Activated CD4-positive, CD25-positive, alpha-beta regulatory T cell (primary cell): ENCODE data around the gene FIBCD1.

Experiments
- DNase-seq, 4 experiments: peaks; one replicate each; lab custom pipeline; 2025; lab: John Stamatoyannopoulos, UW

FIBCD1 gene, protein sequence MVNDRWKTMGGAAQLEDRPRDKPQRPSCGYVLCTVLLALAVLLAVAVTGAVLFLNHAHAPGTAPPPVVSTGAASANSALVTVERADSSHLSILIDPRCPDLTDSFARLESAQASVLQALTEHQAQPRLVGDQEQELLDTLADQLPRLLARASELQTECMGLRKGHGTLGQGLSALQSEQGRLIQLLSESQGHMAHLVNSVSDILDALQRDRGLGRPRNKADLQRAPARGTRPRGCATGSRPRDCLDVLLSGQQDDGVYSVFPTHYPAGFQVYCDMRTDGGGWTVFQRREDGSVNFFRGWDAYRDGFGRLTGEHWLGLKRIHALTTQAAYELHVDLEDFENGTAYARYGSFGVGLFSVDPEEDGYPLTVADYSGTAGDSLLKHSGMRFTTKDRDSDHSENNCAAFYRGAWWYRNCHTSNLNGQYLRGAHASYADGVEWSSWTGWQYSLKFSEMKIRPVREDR

DNA sequence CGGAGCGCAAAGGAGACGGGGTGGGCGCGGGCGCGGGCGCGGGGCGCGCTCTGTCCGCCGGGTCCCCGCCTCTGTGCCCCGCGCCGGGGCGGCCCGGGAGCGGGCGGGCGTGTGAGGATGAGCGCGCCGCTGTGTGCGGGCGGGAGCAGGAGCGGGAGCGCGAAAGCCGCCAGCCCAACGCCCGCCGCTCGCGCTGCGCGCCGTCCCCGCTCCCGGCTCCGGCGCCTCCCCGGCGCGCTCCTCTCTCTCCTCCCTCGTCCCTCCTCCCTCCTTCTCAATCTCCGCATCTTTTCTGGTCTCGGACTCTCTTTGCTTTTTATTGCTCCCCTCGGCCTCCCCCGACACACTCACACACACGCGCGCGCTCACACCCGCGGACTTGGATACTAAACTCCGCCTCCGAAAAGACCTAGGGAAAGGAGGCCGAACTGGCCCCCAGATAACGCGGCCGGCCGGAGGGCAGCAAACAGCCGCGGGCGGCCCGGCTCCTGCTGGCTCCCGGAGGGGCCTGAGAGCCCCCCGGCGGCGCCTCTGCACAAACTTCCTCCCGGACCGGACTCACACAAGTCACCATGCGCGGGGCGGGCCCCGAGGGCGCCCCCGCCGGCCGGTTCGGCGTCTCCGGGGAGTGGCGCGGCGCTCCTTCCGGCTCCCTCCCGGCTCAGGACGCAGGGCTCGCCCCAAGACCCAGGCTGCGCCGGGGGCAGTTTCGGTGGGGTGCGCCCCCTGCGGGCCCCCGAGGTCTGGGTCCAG is at the start of gene FIBCD1:
FIBCD1 (minus strand) TSS at position 596 of the 753 bp plus-strand sequence. CDS start 640 bp downstream, outside the sequence.
- DNase-seq: no peak

DNA sequence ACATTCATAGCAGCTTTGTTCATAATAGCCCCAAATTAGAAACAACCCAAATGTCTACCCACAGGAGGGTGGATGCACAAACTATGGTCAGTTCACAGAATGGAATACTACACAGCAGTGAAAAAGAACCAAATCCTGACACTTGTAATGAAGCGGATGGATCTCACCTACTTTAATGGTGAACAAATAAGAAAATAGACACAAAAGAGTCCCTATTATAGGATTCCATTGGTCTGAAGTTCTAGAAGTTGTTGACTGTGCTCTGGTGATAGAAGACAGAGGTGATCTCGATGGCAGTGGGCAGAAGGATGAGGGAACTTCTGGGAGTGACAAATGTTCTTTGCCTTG is 49.3 kb upstream of the FIBCD1 start:
- DNase-seq: no peak

DNA sequence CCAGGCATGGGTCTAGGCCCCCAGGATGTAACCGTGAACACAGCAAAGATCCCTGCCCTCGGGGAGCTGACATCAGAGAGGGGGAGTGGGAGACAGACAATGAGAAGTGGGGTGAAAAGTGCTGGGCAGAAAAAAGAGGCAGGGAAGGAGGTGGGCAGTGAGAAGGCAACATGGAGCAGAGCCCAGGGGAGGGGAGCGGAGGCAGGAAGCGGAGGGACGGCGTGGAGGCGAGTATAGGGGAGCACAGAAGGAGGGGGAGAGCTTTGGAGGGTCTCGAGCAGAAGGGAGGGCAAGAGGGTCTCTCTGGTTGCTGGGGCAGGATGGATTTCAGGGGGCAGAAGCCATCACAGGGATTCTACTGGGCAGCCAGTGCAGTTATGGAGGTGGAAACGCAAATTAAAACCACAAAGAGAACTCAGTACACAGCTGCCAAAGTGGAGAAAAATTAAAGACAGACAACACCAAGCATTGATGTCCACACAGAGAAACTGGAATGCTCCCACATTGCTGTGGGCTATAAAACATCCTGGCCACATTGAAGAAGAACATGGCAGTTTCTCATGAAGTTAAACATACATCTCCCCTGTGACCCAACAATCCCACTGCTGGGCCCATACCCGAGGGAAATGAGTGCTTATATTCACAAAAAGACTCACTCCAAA is 48.8 kb upstream of the FIBCD1 start:
- DNase-seq: no peak

DNA sequence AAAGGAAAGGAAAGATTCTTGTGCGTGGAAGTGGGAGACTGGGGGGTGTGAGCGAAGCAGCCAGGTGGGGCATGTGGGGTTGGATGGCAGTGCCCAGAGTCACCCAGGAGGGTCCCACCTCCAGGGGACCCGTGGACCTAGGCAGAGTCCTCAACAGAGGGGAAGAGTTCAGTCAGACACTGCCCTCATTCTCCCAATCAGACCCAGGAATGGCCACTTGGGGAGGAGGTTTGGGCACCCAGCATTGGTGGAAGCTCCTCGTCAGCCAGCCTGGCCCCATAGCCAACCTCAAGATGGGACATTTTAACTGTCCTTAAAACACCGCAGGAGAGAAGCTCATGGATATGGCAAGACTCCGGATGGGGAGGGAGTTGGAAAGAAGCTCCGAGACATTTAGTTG is 48.0 kb upstream of the FIBCD1 start:
- DNase-seq: no peak

DNA sequence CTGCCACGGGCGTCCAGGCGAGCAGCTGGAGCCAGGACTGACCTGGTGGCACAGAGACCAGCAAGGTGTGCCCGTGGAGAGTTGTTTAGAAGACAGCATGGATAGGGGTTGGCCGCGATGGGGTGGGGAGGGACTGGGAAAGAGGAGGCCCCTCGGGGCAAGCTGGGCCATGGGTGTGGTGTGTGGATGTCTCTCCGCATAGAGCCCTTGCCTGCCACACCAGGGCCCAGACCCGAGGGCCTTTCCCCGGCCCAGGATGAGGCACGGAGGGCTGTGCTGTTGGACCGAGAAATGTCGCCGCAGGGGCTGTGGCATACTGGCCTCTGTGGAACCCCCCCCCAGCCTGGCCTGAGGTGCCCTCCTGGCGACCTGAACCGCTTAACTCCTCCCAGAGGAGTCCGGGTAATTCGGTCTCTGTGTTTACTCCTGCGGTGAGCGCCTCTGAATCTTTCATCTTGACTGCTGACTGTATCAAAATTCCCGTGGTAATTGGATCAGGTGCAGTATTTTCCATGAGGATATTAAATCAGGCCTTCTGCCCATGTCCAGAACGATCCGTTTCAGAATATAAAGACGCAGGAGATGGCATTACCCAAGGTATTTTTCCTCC is 47.4 kb upstream of the FIBCD1 start:
- no peak for DNase-seq

DNA sequence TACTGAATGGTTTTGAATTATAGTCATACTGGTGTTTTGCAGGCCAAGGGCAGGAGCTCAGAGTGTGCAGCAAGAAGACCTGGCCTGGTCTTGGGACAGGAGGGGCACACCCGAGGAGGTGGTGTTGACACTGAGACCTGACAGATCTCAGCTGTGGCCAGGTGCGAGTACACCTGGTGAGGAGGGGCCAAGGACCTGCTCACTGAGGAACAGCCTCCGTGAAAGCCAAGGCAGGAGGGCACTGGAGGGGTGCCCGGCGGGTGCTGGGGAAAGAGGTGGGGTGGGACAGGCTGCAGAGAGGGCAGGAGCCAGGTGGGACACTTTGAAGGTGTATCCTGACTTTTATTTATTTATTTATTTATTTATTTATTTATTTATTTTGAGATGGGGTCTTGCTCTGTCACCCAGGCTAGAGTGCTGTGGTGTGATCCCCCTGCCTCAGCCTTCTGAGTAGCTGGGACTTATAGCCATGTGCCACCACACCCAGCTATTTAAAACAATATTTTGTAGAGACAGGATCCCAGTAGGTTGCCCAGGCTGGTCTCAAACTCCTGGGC is 46.6 kb upstream of the FIBCD1 start:
- no peak for DNase-seq

DNA sequence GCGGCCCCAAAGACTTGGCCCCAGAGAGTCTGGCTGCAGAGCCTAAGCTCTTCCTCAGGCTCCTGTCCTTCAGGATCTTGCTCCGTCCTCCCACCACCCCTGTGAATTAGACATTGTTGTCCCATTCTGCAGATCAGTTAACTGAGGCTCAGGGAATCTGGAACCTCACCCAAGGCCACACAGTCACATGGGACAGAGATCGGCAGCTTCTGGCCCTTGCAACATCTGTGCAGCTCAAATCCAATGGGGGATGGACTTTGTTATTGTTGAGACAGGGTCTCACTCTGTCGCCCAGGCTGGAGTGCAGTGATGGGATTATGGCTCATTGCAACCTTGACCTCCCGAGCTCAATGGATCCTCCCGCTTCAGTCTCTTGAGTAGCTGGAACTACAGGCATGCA is 46.0 kb upstream of the FIBCD1 start:
- no peak for DNase-seq

DNA sequence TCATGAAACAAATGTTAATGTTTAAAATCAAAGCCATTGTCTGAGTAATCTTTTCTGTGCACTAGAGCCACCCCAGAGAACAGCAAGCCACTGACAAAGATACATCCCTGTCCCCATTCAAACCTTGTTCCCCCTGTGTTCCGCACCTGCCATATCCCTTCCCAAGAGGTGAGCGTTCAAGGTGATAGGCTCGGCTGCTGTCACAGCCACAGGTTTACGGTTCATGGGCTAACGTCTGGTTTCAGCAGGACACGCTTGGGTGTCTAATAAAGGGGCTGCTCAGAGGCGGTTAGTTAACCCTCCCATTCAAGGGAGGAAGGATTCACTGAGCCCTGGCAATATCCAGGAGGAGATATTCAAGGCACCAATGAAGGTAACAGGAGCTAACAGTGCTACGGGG is 45.5 kb upstream of the FIBCD1 start:
- DNase-seq: no peak

DNA sequence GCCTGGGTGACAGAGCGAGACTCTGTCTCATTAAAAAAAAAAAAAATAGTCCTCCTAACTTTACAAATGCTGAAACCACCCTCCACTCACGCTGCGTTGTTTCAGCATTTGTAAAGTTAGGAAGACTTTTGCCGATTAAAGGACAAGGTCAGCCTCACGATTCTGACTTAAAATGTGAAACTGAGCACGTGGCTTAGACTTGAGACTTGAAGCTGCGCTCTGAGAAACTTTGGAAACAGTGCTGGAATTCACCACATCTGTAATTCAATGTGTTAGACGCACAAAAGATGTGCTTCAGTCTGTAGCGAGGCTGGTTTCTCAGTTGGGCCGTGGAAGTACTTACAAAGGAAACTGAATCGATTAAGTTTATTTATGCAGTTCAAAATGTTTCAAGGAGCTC is 44.9 kb upstream of the FIBCD1 start:
- DNase-seq: no peak

DNA sequence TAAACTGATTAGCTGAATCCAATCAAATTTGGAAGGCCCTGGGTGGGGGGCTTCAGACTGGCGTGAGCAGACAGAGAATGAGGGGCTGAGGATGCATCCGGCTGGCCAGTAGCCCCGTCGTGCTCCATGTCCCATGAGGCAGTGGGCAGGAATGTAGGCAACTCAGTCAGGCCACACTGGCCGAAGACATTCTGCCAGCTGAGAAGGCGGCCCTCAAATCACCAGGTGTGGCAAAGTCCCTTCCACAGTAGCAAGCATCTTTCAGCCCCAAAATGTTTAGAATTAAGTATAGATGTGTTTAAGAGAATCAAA is 44.3 kb upstream of the FIBCD1 start:
- DNase-seq: no peak

DNA sequence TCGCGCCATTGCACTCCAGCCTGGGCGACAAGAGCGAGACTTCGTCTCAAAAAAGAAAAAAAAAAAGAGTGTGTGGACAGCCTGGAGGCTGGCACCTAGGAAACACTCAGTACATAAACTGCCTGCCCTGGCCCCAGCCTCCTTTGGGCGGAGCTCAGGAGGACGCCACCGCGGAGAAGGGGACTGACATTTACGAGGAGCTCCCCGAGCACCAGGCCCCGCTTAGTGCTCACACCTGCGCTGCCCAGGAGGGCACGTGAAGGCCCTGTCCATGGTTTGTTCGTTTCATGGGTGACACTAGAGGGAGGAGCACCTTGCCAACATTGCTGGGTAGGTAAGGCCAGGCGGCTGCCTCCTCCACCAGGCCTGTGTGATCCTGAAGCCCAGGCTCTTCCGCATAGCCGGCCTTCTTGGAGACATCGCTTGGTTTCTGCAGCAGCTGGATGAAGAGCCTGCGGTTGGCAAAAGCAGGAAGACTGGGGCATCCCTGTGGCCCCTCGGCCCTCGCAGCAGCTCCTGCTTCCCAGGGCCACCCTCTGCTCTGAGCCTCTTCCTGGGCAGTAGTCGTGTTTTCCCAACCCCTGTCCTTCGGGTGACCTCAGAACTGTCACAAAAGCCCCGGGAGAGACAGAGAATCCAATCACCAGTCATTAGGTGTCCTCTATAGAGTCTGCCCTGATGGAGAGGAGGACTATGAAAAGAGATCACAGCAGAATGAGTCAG is 43.8 kb upstream of the FIBCD1 start:
- DNase-seq: no peak

DNA sequence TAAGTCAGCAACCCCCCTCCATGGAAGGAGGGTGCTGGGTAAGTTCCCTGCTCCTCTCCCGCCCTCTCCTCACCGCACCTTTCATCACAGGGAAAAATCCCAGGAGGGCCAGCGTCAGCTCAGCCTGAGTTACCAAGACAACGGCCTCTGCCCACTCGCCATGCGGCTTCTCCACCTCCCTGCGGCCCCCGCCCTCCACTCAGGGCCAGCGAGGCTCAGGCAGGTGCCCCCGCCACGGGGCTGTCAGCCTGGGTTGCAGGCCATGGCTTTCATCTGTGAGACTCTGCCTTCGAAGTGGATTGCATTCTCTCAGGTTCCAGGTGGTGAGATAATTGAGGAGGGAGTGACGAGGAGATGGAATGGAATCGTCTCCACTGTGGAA is 42.7 kb upstream of the FIBCD1 start:
- no peak for DNase-seq

DNA sequence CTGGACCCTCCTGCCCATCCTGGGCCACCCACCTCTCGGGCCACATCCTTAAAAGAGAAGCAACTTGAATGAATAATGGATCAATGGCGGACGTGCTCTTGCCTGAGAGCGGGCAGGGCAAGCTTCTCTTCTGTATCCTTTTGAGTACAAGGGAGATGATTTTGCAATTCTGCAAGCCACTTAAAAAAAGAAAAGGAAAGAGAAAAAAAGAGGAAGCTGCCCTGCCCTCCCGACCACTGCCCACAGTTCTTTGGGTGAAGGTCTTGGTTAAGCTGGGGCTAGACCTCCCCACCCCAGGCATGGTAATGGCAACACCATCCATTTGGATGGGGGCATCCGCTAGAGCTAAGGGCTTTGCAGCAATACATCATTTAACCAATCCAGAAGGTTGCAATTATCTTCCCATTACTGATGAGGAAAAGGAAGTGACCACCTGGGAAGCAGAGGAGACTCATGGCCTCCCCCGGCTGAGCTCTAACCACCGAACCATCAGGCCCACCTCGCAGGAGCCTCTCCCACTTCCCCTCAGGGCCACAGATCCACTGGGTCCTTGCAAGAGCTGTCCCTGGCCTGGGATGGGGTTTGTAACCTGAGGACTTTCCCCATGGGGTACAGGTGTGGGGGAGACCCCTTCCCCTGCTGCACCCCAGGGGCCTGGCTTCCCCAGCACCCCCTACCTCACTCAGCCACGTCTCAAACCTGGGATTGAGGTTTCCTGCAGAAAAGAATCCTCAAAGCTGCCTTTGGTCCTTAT is 42.1 kb upstream of the FIBCD1 start:
- DNase-seq: no peak

DNA sequence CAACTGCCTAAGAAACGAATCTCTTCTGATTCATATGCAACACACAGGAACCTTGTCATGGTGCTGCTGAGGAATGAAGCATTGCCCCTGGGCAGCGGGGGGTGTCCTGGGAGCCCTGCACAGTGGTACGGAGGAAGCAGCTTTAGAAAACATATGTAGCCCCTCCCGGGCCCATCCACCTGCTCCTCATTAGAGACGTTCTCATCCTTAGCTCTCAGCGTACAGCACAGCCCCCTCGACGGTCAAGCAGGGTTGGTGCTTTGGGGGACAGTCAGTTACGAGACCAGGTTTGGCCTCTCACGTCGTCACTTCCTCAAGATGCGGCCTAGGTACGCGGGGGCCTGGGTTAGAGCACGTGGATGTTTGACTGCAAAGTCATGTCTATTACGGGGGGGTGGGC is 41.5 kb upstream of the FIBCD1 start:
- no peak for DNase-seq

DNA sequence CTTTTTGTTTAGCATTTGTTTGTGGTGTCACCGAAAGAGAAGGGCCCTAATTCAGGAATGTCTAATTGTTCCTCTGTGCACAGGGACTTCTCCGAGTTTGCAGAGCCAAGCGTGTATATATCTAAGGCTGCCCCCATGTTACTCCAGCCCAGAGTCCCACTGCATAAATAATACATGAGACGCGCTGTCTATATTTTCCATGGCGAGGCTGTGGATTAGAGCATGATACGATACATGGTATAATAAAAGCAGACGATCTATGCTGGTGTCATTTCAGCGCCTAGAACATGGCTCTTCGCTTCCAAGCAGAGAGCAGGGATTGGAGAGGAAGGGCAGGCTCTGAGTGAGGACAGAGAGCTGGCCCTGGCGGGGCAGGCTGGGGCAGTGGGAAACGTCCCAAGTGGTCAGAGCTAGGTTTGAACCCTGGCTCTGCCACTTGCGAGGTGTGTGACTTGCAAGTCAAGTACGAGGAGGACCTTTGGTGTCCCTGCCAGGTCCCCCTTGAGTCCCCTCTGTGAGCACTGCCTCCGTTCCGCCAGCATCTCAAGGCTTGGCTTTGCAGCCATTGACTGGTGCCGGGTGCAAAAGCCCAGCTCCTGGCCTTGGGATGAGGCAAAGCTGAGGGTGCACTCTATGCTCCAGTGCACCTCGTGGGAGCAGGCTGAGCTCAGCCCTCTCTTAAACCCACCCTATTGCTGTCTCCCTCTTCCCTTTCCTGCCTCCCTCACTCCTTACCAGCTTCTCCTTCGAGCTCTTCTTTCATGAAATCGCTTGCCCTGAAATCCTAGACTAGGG is 40.7 kb upstream of the FIBCD1 start:
- DNase-seq: no peak

DNA sequence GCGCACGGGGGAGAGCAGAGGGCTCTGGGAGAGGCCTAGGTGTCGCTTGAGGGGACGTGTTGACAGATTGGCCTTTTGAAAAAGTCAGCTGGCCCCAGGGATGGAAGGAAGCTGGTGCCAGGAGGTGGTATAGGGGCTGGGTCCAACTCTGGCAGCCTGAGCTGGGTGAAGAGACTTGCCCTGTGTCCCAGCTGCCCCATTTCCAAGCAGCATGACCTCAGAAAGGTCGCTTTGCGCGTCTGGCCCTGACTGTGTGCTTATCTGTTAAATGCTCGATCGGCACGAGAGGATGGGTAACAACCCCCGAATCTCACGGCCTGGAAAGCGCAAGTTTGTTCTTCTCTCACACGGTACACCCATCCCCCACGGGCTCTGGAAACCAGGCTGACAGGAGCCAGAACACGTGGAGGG is 38.8 kb upstream of the FIBCD1 start:
- DNase-seq: no peak

DNA sequence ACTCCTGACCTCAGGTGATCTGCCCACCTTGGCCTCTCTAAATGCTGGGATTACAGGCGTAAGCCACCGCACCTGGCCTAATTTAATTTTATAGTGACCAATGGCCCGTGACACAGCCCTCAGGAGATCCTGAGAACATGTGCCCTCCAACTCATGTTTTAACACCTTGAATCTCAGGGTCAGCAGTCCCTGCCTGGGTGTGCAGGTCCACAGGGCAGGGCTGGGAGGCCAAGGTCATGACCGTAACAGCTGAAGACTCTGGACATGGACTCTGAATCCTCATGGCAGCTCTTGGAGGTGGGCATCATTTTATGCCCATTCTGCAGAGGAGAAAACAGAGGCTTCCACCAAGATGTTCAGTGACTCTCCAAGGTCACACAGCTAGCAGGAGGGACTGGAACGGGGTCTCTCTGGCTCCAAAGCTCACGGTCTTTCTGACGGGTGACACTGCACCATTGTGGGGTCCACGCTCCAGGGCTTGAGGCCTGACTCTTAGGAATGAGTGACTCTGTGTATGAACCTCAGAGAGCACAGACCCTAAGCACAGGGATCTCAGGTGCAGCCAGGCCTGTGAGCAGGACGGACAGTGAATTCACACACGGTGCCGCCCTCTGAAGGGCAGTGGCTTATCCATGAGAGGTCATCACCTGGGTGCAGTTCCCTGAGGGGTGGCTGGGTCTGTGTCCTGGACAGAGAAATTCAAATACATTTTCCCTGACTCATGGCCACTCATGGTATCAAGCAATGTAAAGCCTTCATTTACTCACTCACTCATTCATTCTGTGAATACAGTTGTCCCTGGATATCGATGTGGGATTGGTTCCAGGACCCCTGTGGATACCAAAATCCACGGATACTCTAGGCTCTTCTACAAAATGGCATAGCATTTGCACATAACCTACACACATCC is 37.1 kb upstream of the FIBCD1 start:
- no peak for DNase-seq

DNA sequence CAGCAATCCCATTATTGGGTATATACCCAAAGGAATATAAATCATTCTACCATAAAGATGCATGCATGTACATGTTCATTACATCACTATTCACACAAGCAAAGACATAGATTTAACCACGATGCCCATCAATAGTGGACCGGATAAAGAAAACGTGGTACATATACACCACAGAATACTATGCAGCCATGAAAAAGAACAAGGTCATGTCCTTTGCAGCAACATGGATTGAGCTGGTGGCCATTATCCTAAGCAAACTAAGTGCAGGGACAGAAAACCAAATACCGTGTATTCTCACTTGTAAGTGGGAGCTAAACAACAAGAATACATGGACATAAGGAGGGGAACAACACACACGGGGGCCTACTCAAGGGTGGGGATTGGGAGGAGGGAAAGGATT is 36.1 kb upstream of the FIBCD1 start:
- DNase-seq: no peak

DNA sequence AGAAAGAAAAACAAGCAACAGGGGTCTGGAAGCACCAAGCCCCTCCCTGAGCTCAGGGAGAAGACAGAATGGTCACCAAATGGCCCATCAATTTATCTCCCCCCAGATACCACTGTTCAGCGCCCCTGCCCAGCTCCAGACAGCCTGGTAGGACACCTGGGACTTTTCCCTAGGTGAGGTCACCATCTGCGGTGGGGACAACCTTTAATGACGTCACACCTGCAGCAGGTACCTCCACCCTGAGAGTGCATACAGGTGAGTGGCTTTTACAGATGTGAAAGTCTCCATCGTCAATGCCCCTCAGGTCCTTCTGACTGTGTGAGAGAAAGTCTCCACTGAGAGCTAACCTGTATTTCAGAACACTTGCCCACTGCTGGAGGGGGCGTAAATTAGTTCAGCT is 35.6 kb upstream of the FIBCD1 start:
- no peak for DNase-seq
